IMR-90 (cell line): Measurements from ENCODE around the gene LRRC3C. TPM values are rescaled to one million over a fixed set of nuclear protein-coding genes. Genes with fewer than 3 reads are reported as not detected.

ENCODE experiments used
- ATAC-seq: fragments of 200-7000 bp; cut with Tn5 transposase; 2 replicates; pipeline ENCODE4 v1.9.1; 2020; ENCODE audit warnings: low read depth, mild to moderate bottlenecking, moderate library complexity
- BruUV-seq: library from RNA; stranded (reverse); fragments of 400-500 nt; replicated peaks from 2 replicates; lab custom pipeline; 2021; lab: Mats Ljungman, UMichigan
- CTCF ChIA-PET: fragments of 300-600 bp; formaldehyde crosslinking; extraction: SDS; loops from one replicate; lab custom pipeline; 2021; ENCODE audit warnings: antibody characterized with exemption; lab: Yijun Ruan, JAX
- POLR2A ChIA-PET: fragments of 300-600 bp; sonication (Branson Sonifier 250); formaldehyde crosslinking; loops from one replicate; lab custom pipeline; 2022; ENCODE audit warnings: antibody characterized with exemption; ENCODE audit not compliant: unreplicated experiment; lab: Charles Lee
- DNase-seq: peaks from one replicate; pipeline ENCODE4 v3.0.0; 2013
- H2AFZ ChIP-seq: replicated peaks from 2 replicates; pipeline ENCODE3; 2013; ENCODE audit warnings: low read length, mild to moderate bottlenecking; ENCODE audit not compliant: poor library complexity
- H2AK5ac ChIP-seq: 2 replicates; pipeline ENCODE4 v1.6.1; 2013; ENCODE audit warnings: low read depth, low read length, inconsistent platforms
- H2AK9ac ChIP-seq: replicated peaks from 2 replicates; pipeline ENCODE3; 2013; ENCODE audit warnings: mild to moderate bottlenecking, low read depth, low read length, moderate library complexity; ENCODE audit not compliant: poor library complexity
- H2BK120ac ChIP-seq: 2 replicates; pipeline ENCODE4 v1.6.1; 2013; ENCODE audit warnings: low read depth, low read length, inconsistent platforms
- H2BK15ac ChIP-seq: 3 replicates; pipeline ENCODE4 v1.6.1; 2013; ENCODE audit warnings: low read depth, low read length, inconsistent platforms
- H2BK20ac ChIP-seq: 2 replicates; pipeline ENCODE4 v1.6.1; 2013; ENCODE audit warnings: low read depth, mild to moderate bottlenecking, inconsistent platforms, low read length, moderate library complexity
- H2BK5ac ChIP-seq: 2 replicates; pipeline ENCODE4 v1.6.1; 2013; ENCODE audit warnings: mild to moderate bottlenecking, low read depth, low read length, inconsistent platforms; ENCODE audit not compliant: poor library complexity, severe bottlenecking
- H3K14ac ChIP-seq: replicated peaks from 2 replicates; pipeline ENCODE4 v1.6.1; 2013; ENCODE audit warnings: low read depth, low read length, inconsistent platforms
- H3K18ac ChIP-seq: 2 replicates; pipeline ENCODE4 v1.6.1; 2013; ENCODE audit warnings: low read depth, low read length, control low read depth
- H3K23ac ChIP-seq: 2 replicates; pipeline ENCODE4 v1.6.1; 2013; ENCODE audit warnings: low read depth, low read length, inconsistent platforms
- H3K27ac ChIP-seq: 2 replicates; pipeline ENCODE4 v1.5.1; 2013; ENCODE audit warnings: mild to moderate bottlenecking, control low read depth, low read length; ENCODE audit not compliant: insufficient read depth
- H3K27me3 ChIP-seq: 2 replicates; pipeline ENCODE4 v1.6.1; 2013; ENCODE audit warnings: low read length; ENCODE audit not compliant: control insufficient read depth, insufficient read depth
- H3K36me3 ChIP-seq: 2 replicates; pipeline ENCODE4 v1.6.1; 2013; ENCODE audit warnings: low read length, mixed read lengths; ENCODE audit not compliant: control insufficient read depth, insufficient read depth
- H3K4ac ChIP-seq: 2 replicates; pipeline ENCODE4 v1.6.1; 2013; ENCODE audit warnings: low read depth, low read length, inconsistent platforms
- H3K4me1 ChIP-seq: 2 replicates; pipeline ENCODE4 v1.6.1; 2013; ENCODE audit warnings: low read length, mixed read lengths; ENCODE audit not compliant: control insufficient read depth, insufficient read depth
- H3K4me2 ChIP-seq: 2 replicates; pipeline ENCODE4 v1.6.1; 2013; ENCODE audit warnings: low read depth, mild to moderate bottlenecking, control low read depth, low read length, moderate library complexity
- H3K4me3 ChIP-seq: 2 replicates; pipeline ENCODE4 v1.5.1; 2013; ENCODE audit warnings: low read depth, mild to moderate bottlenecking, control low read depth, low read length, moderate library complexity; ENCODE audit not compliant: insufficient read depth
- H3K56ac ChIP-seq: 2 replicates; pipeline ENCODE4 v1.6.1; 2013; ENCODE audit warnings: low read length, inconsistent platforms; ENCODE audit not compliant: insufficient read depth; ENCODE audit errors: extremely low read depth
- H3K79me1 ChIP-seq, 2 experiments: 2 replicates each; pipeline ENCODE4 v1.6.1; 2013; ENCODE audit warnings: low read length in 2 of 2, inconsistent platforms in 1 of 2, low read depth in 1 of 2
- H3K9ac ChIP-seq: 2 replicates; pipeline ENCODE4 v1.6.1; 2013; ENCODE audit warnings: low read depth, low read length, control low read depth
- H3K9me1 ChIP-seq: 2 replicates; pipeline ENCODE4 v1.6.1; 2013; ENCODE audit warnings: low read length, inconsistent platforms; ENCODE audit not compliant: insufficient read depth
- H3K9me3 ChIP-seq: 2 replicates; pipeline ENCODE4 v1.6.1; 2013; ENCODE audit warnings: low read length; ENCODE audit not compliant: control insufficient read depth, insufficient read depth
- H4K20me1 ChIP-seq: 2 replicates; pipeline ENCODE4 v1.6.1; 2013; ENCODE audit warnings: low read length, inconsistent platforms; ENCODE audit not compliant: insufficient read depth
- H4K5ac ChIP-seq: 2 replicates; pipeline ENCODE4 v1.6.1; 2013; ENCODE audit warnings: mild to moderate bottlenecking, low read depth, low read length, control low read depth
- H4K8ac ChIP-seq, 2 experiments: 2 replicates each; pipeline ENCODE4 v1.6.1; 2013; ENCODE audit warnings: low read depth in 2 of 2, low read length in 2 of 2, control low read depth in 1 of 2, inconsistent platforms in 1 of 2
- H4K91ac ChIP-seq: 2 replicates; pipeline ENCODE4 v1.6.1; 2013; ENCODE audit warnings: low read depth, low read length, inconsistent platforms; ENCODE audit not compliant: insufficient read depth
- BHLHE40 ChIP-seq: fragments of 150-350 bp; IDR thresholded peaks from 2 replicates; pipeline ENCODE4 v1.6.1; 2016; ENCODE audit warnings: mild to moderate bottlenecking, low read depth, low read length
- RFX5 ChIP-seq: IDR thresholded peaks from 2 replicates; pipeline ENCODE4 v1.8.0; 2012; ENCODE audit warnings: low read depth, mild to moderate bottlenecking, low read length, moderate library complexity
- WGBS, 2 experiments: methylation state at CpG; one replicate each; pipeline versions ENCODE4 v1.1.5 to v1.1.7; 2013; ENCODE audit warnings: missing lambda C conversion rate in 2 of 2; ENCODE audit not compliant: insufficient read length in 1 of 2; ENCODE audit errors: extremely low coverage in 2 of 2; 5-methylcytosine and 5-hydroxymethylcytosine counted together
- dilution Hi-C: fragments of 300-500 bp; cut with HindIII; formaldehyde crosslinking; loops from one replicate; pipeline ENCODE4 v1.14.3; 2018; ENCODE audit warnings: low sequenced_read_pairs; ENCODE audit not compliant: unreplicated experiment
- in situ Hi-C: fragments of 300-500 bp; cut with MboI; formaldehyde crosslinking; loops from 3 replicates; pipeline ENCODE4 v1.14.3; 2019; ENCODE audit warnings: low sequenced_read_pairs, inconsistent platforms, mixed read lengths
- intact Hi-C: fragments of 100-400 bp; cut with micrococcal nuclease; formaldehyde crosslinking; loops from 2 replicates; pipeline ENCODE4 v1.10.0; 2022
- polyA plus RNA-seq, 3 experiments: library from polyadenylated mRNA; depleted of rRNA; stranded (reverse); fragments of >200 nt; gene quantifications; 2 replicates each; pipeline ENCODE4 v1.2.3, GENCODE V29; 2012; ENCODE audit warnings: low replicate concordance in 1 of 3
- total RNA-seq: library from RNA; depleted of rRNA; stranded (reverse); fragments of >200 nt; gene quantifications from 2 replicates; pipeline ENCODE4 v1.2.3, GENCODE V29; 2012

The LRRC3C gene
- total and polyA plus RNA-seq, 2 of the 4 experiments (the other 2 are of a cell fraction) = not detected

DNA sequence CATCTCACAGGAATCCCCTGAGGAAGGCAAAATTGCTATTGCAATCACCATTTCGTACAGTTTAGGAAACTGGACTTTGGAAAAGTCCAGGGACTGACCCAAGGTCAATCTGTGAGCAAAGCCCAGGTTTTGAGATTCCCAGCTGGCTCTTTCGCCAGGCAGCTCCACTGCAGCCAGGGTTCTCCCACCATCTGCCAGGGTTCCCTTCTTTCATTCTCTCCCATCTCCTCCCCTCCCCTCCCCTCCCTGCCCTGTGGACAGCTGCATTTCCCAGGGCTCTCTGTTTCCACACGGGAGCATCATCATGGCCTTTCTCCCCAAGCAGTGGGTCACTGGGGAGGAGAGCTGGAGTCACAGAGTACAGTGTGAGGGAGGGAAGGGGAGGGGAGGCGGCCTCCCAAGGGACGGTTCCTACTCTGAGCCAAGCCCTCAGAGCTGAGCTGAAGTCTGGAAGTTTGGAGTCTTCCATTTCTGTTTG lies 23.4 kb downstream of the LRRC3C start:
- no peak overlapping the region for H2AFZ ChIP-seq
- H3K79me1 ChIP-seq = peaks cover 0 to 4% of the 10 kb centered on the region in 2 experiments; a peak in 1 of 4 replicates
- peaks cover 12% of the 10 kb centered on the region for H3K9me1 ChIP-seq
- H2AK9ac ChIP-seq = no peak overlapping the region
- no peak overlapping the region for H3K4me3 ChIP-seq
- intact Hi-C loops (no loop called here), dilution Hi-C loops (no loop called here), in situ Hi-C loops (no loop called here)
- H3K56ac ChIP-seq = no peak overlapping the region
- no peak overlapping the region for H3K14ac ChIP-seq
- H3K18ac ChIP-seq = no peak overlapping the region
- WGBS, 2 experiments = 50% methylated on average over 1 of the region's 5 CpGs; no CpG with 5 or more reads in 1 of the 2 experiments
- no peak overlapping the region for H3K4ac ChIP-seq
- H2BK20ac ChIP-seq = no peak overlapping the region
- peaks cover 7% of the 10 kb centered on the region for H3K4me1 ChIP-seq
- no peak overlapping the region for H2AK5ac ChIP-seq
- H3K36me3 ChIP-seq = no peaks in the 10 kb centered on the region
- H3K27me3 ChIP-seq = peaks cover 6% of the 10 kb centered on the region
- POLR2A ChIA-PET = no interaction called here
- no peak overlapping the region for H3K9ac ChIP-seq
- CTCF ChIA-PET = interaction anchor here (1.0 kb wide), 1 partner anchor 8 kb away, joined by 3 read pairs; no protein-coding TSS in a partner anchor
- H2BK120ac ChIP-seq = no peak overlapping the region
- TF ChIP-seq RFX5 (no peak), BHLHE40 (no peak)
- no peak overlapping the region for H4K5ac ChIP-seq
- H2BK15ac ChIP-seq = no peak overlapping the region
- H4K8ac ChIP-seq = no peak overlapping the region
- no peak overlapping the region for H3K4me2 ChIP-seq
- DNase-seq (no peak), ATAC-seq (no peak)
- H3K9me3 ChIP-seq = no peaks in the 10 kb centered on the region
- H2BK5ac ChIP-seq = no peak overlapping the region
- no peak overlapping the region for H3K27ac ChIP-seq
- no peak overlapping the region for H3K23ac ChIP-seq
- no peak overlapping the region for H4K91ac ChIP-seq
- H4K20me1 ChIP-seq = no peaks in the 10 kb centered on the region
- no TSS peak for BruUV-seq
